ENCODE data around the gene B3GALT4. TPM values are rescaled to one million over a fixed set of nuclear protein-coding genes. Genes with fewer than 3 reads are reported as not detected.

Gene B3GALT4
- total and polyA plus RNA-seq, 2 of the 13 experiments (the other 11 are each of a cell fraction or from before 2014, with no cell fraction given), result 0.04 to 0.27 TPM

GRCh38 chr6:33299237-33299944, 22.5 kb downstream of the B3GALT4 start (continued):
- TF ChIP-seq HMGXB4 (CRISPR knock-in tag; IDR thresholded peaks at IDR 0.05; ENCODE audit: borderline replicate concordance in 1 of 2, low read depth in 1 of 2) (peak; percentile 99 to 100), ZNF652 (CRISPR knock-in tag; IDR thresholded peaks at IDR 0.05; ENCODE audit: borderline replicate concordance, low read depth) (no peak; the same call in 1 of the 2 replicates), ZNF20 (CRISPR knock-in tag; IDR thresholded peaks at IDR 0.05) (0 out of 2 replicates have a peak, but pooled peaks have one; percentile 75), NCOA5 (CRISPR knock-in tag; IDR thresholded peaks at IDR 0.05) (peak; percentile 94), ZSCAN30 (CRISPR knock-in tag; IDR thresholded peaks at IDR 0.05) (peak; percentile 95), NFIB (CRISPR knock-in tag; IDR thresholded peaks at IDR 0.05; ENCODE audit: borderline replicate concordance) (no peak), PRPF4 (IDR thresholded peaks at IDR 0.05; ENCODE audit: low read depth, low read length, poor library complexity, severe bottlenecking) (no peak), CEBPZ (IDR thresholded peaks at IDR 0.05; ENCODE audit: low read length) (no peak), ZMAT3 (CRISPR knock-in tag; conservative IDR thresholded peaks at IDR 0.05) (peak; percentile 97; the same call in 1 of the 2 replicates), FOXP4 (CRISPR knock-in tag; IDR thresholded peaks at IDR 0.05) (peak; percentile 44; the same call in 1 of the 2 replicates), PAWR (CRISPR knock-in tag; IDR thresholded peaks at IDR 0.05; ENCODE audit: borderline replicate concordance) (no peak; the same call in 1 of the 2 replicates), ZSCAN29 (CRISPR knock-in tag; conservative IDR thresholded peaks at IDR 0.05) (peak; percentile 86), BCL6 (CRISPR knock-in tag; IDR thresholded peaks at IDR 0.05) (peak; percentile 56; the same call in 1 of the 2 replicates), ZNF503 (CRISPR knock-in tag; IDR thresholded peaks at IDR 0.05) (no peak), POGK (CRISPR knock-in tag; conservative IDR thresholded peaks at IDR 0.05) (peak; percentile 70; the same call in 1 of the 2 replicates), CENPT (CRISPR knock-in tag; IDR thresholded peaks at IDR 0.05; ENCODE audit: low read depth) (no peak; the same call in 1 of the 2 replicates)
